Mammary epithelial cell (primary cell): ENCODE data around the gene KAZN.

Experiments
- EZH2 ChIP-seq: IDR thresholded peaks from 2 replicates; pipeline ENCODE4 v1.6.1; 2012; ENCODE audit warnings: low read length, inconsistent platforms, borderline replicate concordance
- TF ChIP-seq, protein P1 (sequence below), 2 donors: IDR thresholded peaks in 1 of 2; conservative IDR thresholded peaks in 1 of 2; 2 replicates each; pipeline ENCODE4 v1.5.1; 2011 to 2012; ENCODE audit warnings: inconsistent platforms in 2 of 2, low read length in 2 of 2, mild to moderate bottlenecking in 2 of 2, control low read depth in 1 of 2, low read depth in 1 of 2; ENCODE audit not compliant: insufficient read depth in 1 of 2; ENCODE audit errors: extremely low read depth in 1 of 2

DNA sequence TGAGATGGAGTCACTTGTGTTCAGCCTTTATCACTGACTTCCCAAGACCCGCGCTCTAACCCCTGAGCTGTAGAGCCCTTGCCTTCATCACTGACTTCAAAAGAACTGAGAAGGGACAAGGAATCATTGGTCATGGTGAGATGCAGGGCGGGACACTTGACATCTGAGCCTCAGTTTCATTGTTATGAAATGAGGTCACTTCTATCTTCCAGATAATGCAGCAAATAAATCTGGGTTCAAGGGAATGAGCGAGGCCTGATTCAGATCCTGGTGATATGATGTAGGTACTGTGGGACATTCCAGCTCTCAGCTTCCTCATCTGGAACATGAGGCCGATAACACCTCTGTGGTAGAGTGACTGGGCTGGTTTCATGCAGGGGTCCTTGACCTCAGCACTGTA, 13.8 kb downstream of the KAZN start:
- TF ChIP-seq, protein P1, sequence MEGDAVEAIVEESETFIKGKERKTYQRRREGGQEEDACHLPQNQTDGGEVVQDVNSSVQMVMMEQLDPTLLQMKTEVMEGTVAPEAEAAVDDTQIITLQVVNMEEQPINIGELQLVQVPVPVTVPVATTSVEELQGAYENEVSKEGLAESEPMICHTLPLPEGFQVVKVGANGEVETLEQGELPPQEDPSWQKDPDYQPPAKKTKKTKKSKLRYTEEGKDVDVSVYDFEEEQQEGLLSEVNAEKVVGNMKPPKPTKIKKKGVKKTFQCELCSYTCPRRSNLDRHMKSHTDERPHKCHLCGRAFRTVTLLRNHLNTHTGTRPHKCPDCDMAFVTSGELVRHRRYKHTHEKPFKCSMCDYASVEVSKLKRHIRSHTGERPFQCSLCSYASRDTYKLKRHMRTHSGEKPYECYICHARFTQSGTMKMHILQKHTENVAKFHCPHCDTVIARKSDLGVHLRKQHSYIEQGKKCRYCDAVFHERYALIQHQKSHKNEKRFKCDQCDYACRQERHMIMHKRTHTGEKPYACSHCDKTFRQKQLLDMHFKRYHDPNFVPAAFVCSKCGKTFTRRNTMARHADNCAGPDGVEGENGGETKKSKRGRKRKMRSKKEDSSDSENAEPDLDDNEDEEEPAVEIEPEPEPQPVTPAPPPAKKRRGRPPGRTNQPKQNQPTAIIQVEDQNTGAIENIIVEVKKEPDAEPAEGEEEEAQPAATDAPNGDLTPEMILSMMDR (conservative IDR thresholded peaks at IDR 0.05 in 1 of 2, IDR thresholded peaks at IDR 0.05 in 1 of 2; ENCODE audit: extremely low read depth in 1 of 2, insufficient read depth in 1 of 2, low read depth in 1 of 2, low read length in 2 of 2) = no peak
- TF ChIP-seq EZH2 = no peak
